ENCODE measurements around the gene SBK1. TPM values are rescaled to one million over a fixed set of nuclear protein-coding genes. Genes with fewer than 3 reads are reported as not detected.

The SBK1 gene
- total and polyA plus RNA-seq, 2 donors from 2014 or later: 1.4 to 2.5 TPM

GRCh38 chr16:28263305-28263704 lies 29.0 kb upstream of the SBK1 start:
- no peaks in the 10 kb centered on the region for H3K27me3 ChIP-seq (ENCODE audit: control insufficient read depth, insufficient read depth, low read length)
- intact Hi-C loops (cut with DNase I): no loop called here
- no peak overlapping the region for H3K9ac ChIP-seq (ENCODE audit: low read length in 3 of 3)
- no peak overlapping the region for H3K4me3 ChIP-seq (ENCODE audit: low read length in 3 of 3)
- FAIRE-seq: no peak
- H3K36me3 ChIP-seq (ENCODE audit: control insufficient read depth in 2 of 3, insufficient read depth in 3 of 3, low read length in 3 of 3): no peaks in the 10 kb centered on the region
- no peak for DNase-seq
- H3K9me3 ChIP-seq (ENCODE audit: control insufficient read depth in 2 of 3, insufficient read depth in 1 of 3, low read length in 3 of 3): no peaks in the 10 kb centered on the region
- H3K27ac ChIP-seq (ENCODE audit: low read depth in 2 of 2, low read length in 2 of 2): no peak overlapping the region
- no peak for TF ChIP-seq CTCF (IDR thresholded peaks at IDR 0.05; ENCODE audit: borderline replicate concordance, extremely low read depth, insufficient read depth)
- no peaks in the 10 kb centered on the region for H3K4me1 ChIP-seq (ENCODE audit: control insufficient read depth in 2 of 3, insufficient read depth in 2 of 3, low read depth in 1 of 3, low read length in 3 of 3)

- Histone ChIP-seq H3K36me3 (ENCODE audit: control insufficient read depth in 2 of 3, insufficient read depth in 3 of 3, low read length in 3 of 3) (no peaks in the 10 kb centered on the region), H3K9me3 (ENCODE audit: control insufficient read depth in 2 of 3, insufficient read depth in 1 of 3, low read length in 3 of 3) (no peaks in the 10 kb centered on the region), H3K9ac (ENCODE audit: low read length in 3 of 3) (no peak overlapping the region), H3K4me1 (ENCODE audit: control insufficient read depth in 2 of 3, insufficient read depth in 2 of 3, low read depth in 1 of 3, low read length in 3 of 3) (no peaks in the 10 kb centered on the region), H3K27me3 (ENCODE audit: control insufficient read depth, insufficient read depth, low read length) (no peaks in the 10 kb centered on the region), H3K27ac (ENCODE audit: low read depth in 2 of 2, low read length in 2 of 2) (no peak overlapping the region), H3K4me3 (ENCODE audit: low read length in 3 of 3) (peak overlapping the region in 1 of 3 donors; percentile 7)
- TF ChIP-seq CTCF (IDR thresholded peaks at IDR 0.05; ENCODE audit: borderline replicate concordance, extremely low read depth, insufficient read depth): no peak
- intact Hi-C loops (cut with DNase I): no loop called here
- FAIRE-seq (no peak), DNase-seq (peak in 4 of 5 donors; percentile 82 to 91 (median 88))
Observed at GRCh38 chr16:28264656-28265055, 27.7 kb upstream of the SBK1 start.

DNA sequence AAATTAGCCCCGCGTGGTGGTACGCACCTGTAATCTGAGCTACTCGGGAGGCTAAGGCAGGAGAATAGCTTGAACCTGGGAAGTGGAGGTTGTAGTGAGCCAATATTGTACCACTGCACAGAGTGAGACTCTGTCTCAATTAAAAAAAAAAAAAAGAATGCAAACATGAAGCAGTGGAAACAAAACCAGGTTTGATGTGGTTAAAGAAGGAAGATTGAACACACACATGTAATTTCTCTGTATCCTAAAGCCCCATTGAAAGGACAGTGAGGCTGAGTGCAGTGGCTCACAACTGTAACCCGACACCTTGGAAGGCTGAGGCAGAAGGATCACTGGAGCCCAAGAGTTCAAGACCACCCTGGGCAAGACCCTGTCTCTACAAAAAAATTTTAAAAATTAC lies 26.5 kb upstream of the SBK1 start:
- Histone ChIP-seq H3K4me3 (ENCODE audit: low read length in 3 of 3) (no peak overlapping the region), H3K27ac (ENCODE audit: low read depth in 2 of 2, low read length in 2 of 2) (no peak overlapping the region), H3K4me1 (ENCODE audit: control insufficient read depth in 2 of 3, insufficient read depth in 2 of 3, low read depth in 1 of 3, low read length in 3 of 3) (no peaks in the 10 kb centered on the region), H3K9me3 (ENCODE audit: control insufficient read depth in 2 of 3, insufficient read depth in 1 of 3, low read length in 3 of 3) (no peaks in the 10 kb centered on the region), H3K9ac (ENCODE audit: low read length in 3 of 3) (no peak overlapping the region), H3K36me3 (ENCODE audit: control insufficient read depth in 2 of 3, insufficient read depth in 3 of 3, low read length in 3 of 3) (no peaks in the 10 kb centered on the region), H3K27me3 (ENCODE audit: control insufficient read depth, insufficient read depth, low read length) (no peaks in the 10 kb centered on the region)
- intact Hi-C loops (cut with DNase I): no loop called here
- no peak for DNase-seq
- no peak for TF ChIP-seq CTCF (IDR thresholded peaks at IDR 0.05; ENCODE audit: borderline replicate concordance, extremely low read depth, insufficient read depth)
- no peak for FAIRE-seq

DNA sequence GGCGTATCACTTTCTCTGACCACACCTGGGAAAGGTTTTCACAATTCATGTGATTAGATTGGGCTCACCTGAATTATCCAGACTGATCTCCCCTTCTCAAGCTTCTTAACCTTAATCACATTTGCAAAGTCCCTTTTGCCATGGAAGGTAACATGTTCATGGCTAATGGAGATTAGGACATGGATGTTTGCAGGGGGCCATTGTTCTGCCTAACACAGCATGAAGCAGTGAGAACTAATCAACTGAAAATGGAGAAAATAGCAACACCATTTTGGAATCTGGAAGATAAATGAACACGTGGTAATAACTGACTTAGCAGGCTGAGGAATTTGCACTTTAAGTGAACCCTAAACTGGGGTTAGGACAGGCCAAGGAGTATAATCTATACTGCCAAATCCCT lies 25.0 kb upstream of the SBK1 start:
- Histone ChIP-seq H3K36me3 (ENCODE audit: control insufficient read depth in 2 of 3, insufficient read depth in 3 of 3, low read length in 3 of 3) (no peaks in the 10 kb centered on the region), H3K9me3 (ENCODE audit: control insufficient read depth in 2 of 3, insufficient read depth in 1 of 3, low read length in 3 of 3) (no peaks in the 10 kb centered on the region), H3K27me3 (ENCODE audit: control insufficient read depth, insufficient read depth, low read length) (no peaks in the 10 kb centered on the region), H3K4me3 (ENCODE audit: low read length in 3 of 3) (no peak overlapping the region), H3K4me1 (ENCODE audit: control insufficient read depth in 2 of 3, insufficient read depth in 2 of 3, low read depth in 1 of 3, low read length in 3 of 3) (no peaks in the 10 kb centered on the region), H3K27ac (ENCODE audit: low read depth in 2 of 2, low read length in 2 of 2) (no peak overlapping the region), H3K9ac (ENCODE audit: low read length in 3 of 3) (no peak overlapping the region)
- DNase-seq (no peak), FAIRE-seq (no peak)
- intact Hi-C loops (cut with DNase I): no loop called here
- TF ChIP-seq CTCF (IDR thresholded peaks at IDR 0.05; ENCODE audit: borderline replicate concordance, extremely low read depth, insufficient read depth): no peak
